Measurements from ENCODE around the gene NUBP2. TPM values are rescaled to one million over a fixed set of nuclear protein-coding genes. Genes with fewer than 3 reads are reported as not detected.
A peak's percentile ranks its signal among the peaks of the same experiment; 100 is the strongest.

NUBP2 gene
- total RNA-seq, 1 donor from 2014 or later = 40.7 TPM

DNA sequence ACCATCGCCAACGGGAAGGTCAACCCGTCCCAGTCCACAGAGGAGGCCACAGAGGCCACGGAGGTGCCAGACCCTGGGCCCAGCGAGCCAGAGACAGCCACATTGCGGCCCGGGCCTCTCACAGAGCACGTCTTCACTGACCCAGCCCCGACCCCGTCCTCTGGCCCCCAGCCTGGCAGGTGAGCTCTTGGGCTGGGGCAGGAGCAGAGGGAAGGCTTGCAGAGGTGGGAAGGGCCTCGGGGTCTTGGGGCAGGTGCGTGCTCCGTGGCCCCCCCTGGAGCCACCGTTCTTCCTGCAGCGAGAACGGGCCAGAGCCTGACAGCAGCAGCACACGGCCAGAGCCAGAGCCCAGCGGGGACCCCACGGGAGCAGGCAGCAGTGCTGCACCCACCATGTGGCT, 16.5 kb upstream of the NUBP2 start:
- no peaks in the 10 kb centered on the region for H3K9me3 ChIP-seq (ENCODE audit: control insufficient read depth in 3 of 3, low read length in 3 of 3)
- no peak overlapping the region for H3K27ac ChIP-seq (ENCODE audit: low read depth, low read length)
- H3K36me3 ChIP-seq (ENCODE audit: control insufficient read depth in 3 of 3, insufficient read depth in 3 of 3, low read length in 3 of 3) = peaks cover 38 to 53% (median 50%) of the 10 kb centered on the region in 3 donors
- no peaks in the 10 kb centered on the region for H3K27me3 ChIP-seq (ENCODE audit: control insufficient read depth in 3 of 3, insufficient read depth in 3 of 3, low read length in 3 of 3)
- H3K9ac ChIP-seq (ENCODE audit: low read depth in 1 of 3, low read length in 3 of 3) = no peak overlapping the region
- no peak overlapping the region for H3K4me3 ChIP-seq (ENCODE audit: low read length in 3 of 3)
- peaks cover 6 to 14% (median 11%) of the 10 kb centered on the region in 3 donors for H3K4me1 ChIP-seq (ENCODE audit: control insufficient read depth in 3 of 3, insufficient read depth in 3 of 3, low read length in 3 of 3)

DNA sequence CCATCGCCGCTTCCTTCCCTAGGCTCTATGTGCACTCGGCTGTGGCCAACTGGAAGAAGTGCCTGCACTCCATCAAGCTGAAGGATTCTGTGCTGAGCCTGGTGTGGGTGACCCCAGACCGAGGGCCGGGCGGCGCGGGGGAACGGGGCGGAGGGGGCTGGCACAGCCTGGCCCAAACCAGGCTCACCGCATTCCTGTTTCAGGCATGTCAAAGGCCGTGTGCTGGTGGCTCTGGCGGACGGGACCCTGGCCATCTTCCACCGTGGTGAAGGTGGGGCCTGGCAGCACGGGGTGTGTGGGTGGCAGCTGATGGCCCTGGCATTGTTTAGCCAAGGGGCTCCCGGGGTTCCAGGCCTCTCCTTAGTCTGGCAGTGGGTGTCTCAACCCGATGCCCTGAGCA, 16.1 kb upstream of the NUBP2 start:
- peaks cover 38 to 53% (median 49%) of the 10 kb centered on the region in 3 donors for H3K36me3 ChIP-seq (ENCODE audit: control insufficient read depth in 3 of 3, insufficient read depth in 3 of 3, low read length in 3 of 3)
- no peak overlapping the region for H3K9ac ChIP-seq (ENCODE audit: low read depth in 1 of 3, low read length in 3 of 3)

DNA sequence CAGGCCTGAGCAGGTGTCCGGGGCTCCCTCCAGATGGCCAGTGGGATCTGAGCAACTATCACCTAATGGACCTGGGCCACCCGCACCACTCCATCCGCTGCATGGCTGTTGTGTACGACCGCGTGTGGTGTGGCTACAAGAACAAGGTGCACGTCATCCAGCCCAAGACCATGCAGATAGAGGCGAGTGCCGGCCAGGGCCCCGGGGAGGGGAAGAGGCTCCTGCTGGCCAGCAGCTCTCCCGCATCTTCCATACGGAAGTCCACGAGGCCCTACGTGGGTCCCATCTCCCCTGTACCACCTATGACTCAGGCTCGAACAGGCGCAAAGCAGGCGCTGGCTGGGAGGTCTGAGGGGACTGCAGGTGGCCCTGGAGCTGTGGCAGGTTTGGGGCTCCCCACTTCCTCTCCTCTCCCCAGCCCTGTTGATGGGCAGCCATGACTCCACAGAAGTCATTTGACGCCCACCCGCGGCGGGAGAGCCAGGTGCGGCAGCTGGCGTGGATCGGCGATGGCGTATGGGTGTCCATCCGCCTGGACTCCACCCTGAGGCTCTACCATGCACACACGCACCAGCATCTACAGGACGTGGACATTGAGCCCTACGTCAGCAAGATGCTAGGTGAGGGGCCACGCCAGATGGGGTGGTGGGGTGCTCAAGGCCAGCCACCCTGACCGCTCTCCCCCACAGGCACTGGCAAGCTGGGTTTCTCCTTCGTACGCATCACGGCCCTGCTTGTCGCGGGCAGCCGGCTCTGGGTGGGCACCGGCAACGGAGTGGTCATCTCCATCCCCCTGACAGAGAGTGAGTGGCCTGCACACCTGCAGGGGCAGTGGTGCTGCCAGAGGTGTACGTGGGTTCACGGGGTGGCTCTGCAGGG, 15.4 kb upstream of the NUBP2 start:
- Histone ChIP-seq H3K27ac (ENCODE audit: low read depth, low read length) (no peak overlapping the region), H3K4me3 (ENCODE audit: low read length in 3 of 3) (no peak overlapping the region), H3K27me3 (ENCODE audit: control insufficient read depth in 3 of 3, insufficient read depth in 3 of 3, low read length in 3 of 3) (no peaks in the 10 kb centered on the region), H3K36me3 (ENCODE audit: control insufficient read depth in 3 of 3, insufficient read depth in 3 of 3, low read length in 3 of 3) (peaks cover 35 to 51% (median 46%) of the 10 kb centered on the region in 3 donors), H3K4me1 (ENCODE audit: control insufficient read depth in 3 of 3, insufficient read depth in 3 of 3, low read length in 3 of 3) (peaks cover 13 to 21% (median 18%) of the 10 kb centered on the region in 3 donors), H3K9ac (ENCODE audit: low read depth in 1 of 3, low read length in 3 of 3) (no peak overlapping the region), H3K9me3 (ENCODE audit: control insufficient read depth in 3 of 3, low read length in 3 of 3) (no peaks in the 10 kb centered on the region)

More for the DNA sequence above, 16.1 kb upstream of the NUBP2 start:
- Histone ChIP-seq H3K27ac (ENCODE audit: low read depth, low read length) (no peak overlapping the region), H3K4me1 (ENCODE audit: control insufficient read depth in 3 of 3, insufficient read depth in 3 of 3, low read length in 3 of 3) (peaks cover 6 to 15% (median 11%) of the 10 kb centered on the region in 3 donors), H3K27me3 (ENCODE audit: control insufficient read depth in 3 of 3, insufficient read depth in 3 of 3, low read length in 3 of 3) (no peaks in the 10 kb centered on the region), H3K9me3 (ENCODE audit: control insufficient read depth in 3 of 3, low read length in 3 of 3) (no peaks in the 10 kb centered on the region), H3K4me3 (ENCODE audit: low read length in 3 of 3) (no peak overlapping the region)

DNA sequence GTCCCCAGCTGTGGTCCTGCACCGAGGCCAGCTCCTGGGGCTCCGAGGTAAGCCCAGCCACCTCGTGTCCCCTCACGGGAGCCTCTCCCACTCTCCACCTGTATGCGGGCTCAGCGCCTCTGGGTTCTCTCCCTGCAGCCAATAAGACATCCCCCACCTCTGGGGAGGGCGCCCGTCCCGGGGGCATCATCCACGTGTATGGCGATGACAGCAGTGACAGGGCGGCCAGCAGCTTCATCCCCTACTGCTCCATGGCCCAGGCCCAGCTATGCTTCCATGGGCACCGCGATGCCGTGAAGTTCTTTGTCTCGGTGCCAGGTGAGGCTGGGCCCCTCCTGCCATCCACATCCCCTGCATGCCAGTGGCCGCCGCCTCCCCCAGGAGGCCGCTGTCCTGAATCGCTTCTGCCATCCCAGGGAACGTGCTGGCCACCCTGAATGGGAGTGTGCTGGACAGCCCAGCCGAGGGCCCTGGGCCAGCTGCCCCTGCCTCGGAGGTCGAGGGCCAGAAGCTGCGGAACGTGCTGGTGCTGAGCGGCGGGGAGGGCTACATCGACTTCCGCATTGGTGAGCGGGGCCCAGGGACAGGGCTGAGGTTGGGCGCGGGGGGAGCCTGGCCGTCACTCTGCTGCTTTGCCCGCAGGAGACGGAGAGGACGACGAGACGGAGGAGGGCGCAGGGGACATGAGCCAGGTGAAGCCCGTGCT, 14.5 kb upstream of the NUBP2 start:
- Histone ChIP-seq H3K27ac (ENCODE audit: low read depth, low read length) (no peak overlapping the region), H3K36me3 (ENCODE audit: control insufficient read depth in 3 of 3, insufficient read depth in 3 of 3, low read length in 3 of 3) (peaks cover 31 to 43% (median 40%) of the 10 kb centered on the region in 3 donors), H3K9me3 (ENCODE audit: control insufficient read depth in 3 of 3, low read length in 3 of 3) (no peaks in the 10 kb centered on the region), H3K4me3 (ENCODE audit: low read length in 3 of 3) (no peak overlapping the region), H3K27me3 (ENCODE audit: control insufficient read depth in 3 of 3, insufficient read depth in 3 of 3, low read length in 3 of 3) (no peaks in the 10 kb centered on the region), H3K4me1 (ENCODE audit: control insufficient read depth in 3 of 3, insufficient read depth in 3 of 3, low read length in 3 of 3) (peaks cover 13 to 24% (median 20%) of the 10 kb centered on the region in 3 donors), H3K9ac (ENCODE audit: low read depth in 1 of 3, low read length in 3 of 3) (no peak overlapping the region)

DNA sequence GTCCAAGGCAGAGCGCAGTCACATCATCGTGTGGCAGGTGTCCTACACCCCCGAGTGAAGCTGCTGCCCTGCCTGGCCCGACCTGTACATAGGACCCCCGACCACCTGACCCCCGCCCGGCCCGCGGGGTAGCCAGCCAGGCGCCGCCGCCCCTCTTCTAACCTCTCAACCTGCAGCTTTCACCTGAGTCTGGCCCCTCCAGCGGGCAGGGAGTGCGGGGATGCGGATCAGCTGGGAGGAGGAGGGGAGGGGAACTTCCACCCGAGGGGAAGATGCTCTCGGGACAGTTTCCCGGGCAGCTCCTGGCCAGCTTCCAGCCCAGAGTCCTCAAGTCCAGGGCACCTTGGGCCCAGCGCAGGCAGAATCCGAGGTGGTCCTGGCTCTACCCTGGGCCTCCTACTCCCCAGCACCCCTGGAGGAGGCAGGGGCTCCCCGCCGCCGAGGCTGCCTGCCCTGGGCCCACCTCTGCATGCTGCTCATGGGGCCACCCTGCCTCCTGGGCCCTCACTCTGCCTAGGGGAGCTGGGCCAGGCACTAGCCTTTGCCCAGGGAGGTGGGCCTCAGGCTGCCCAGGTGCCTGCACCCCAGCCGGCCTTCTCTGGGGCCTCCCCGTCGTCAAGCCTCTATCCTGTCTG, 13.9 kb upstream of the NUBP2 start:
- Histone ChIP-seq H3K9me3 (ENCODE audit: control insufficient read depth in 3 of 3, low read length in 3 of 3) (no peaks in the 10 kb centered on the region), H3K4me3 (ENCODE audit: low read length in 3 of 3) (no peak overlapping the region), H3K36me3 (ENCODE audit: control insufficient read depth in 3 of 3, insufficient read depth in 3 of 3, low read length in 3 of 3) (peaks cover 30 to 42% (median 40%) of the 10 kb centered on the region in 3 donors), H3K27me3 (ENCODE audit: control insufficient read depth in 3 of 3, insufficient read depth in 3 of 3, low read length in 3 of 3) (no peaks in the 10 kb centered on the region), H3K27ac (ENCODE audit: low read depth, low read length) (no peak overlapping the region), H3K4me1 (ENCODE audit: control insufficient read depth in 3 of 3, insufficient read depth in 3 of 3, low read length in 3 of 3) (peaks cover 18 to 30% (median 24%) of the 10 kb centered on the region in 3 donors), H3K9ac (ENCODE audit: low read depth in 1 of 3, low read length in 3 of 3) (no peak overlapping the region)

DNA sequence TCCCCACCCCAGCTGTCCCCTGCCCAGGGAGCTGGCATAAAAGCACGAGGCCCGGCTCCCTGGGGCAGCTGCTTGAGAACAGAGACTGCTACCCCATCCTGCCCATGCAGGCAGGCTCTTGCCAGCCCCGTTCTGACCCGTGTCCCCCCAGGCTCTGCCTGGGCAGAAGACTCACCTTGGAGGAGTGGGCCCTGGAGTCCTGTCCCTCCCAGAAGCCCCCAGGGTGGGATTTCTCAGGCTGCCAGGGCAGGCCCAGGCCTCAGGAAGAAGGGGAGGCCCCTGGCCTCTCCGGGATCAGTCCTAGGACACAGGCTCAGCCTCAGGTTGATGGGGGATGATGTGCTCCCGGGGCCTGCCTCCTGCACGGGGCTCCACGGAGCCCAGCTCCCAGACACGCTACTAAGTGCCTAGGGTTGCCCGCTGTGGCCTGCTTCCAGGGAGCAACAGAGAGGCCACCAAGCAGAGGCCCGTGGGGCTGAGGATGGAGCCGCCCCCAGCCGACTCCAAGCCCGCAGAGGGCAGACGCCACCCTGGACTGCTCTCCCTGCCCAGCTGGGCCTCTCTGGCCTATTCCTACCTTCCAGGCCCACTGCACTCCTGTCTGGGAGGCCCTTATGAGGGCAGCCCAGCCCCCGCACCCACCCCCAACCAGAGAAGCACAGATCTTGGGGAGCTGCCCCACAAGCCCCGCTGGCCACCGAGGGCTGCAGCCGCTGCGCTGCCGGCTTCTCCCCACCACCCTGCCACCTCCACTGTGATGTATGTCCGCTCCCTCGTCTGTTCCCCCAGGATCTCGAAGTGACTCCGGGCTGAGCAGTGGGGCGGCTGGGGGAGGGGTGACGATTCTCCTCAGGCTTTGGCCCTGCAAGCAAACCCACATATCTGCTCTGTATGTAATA, 13.1 kb upstream of the NUBP2 start:
- H3K4me3 ChIP-seq (ENCODE audit: low read length in 3 of 3) = peak overlapping the region in 2 of 3 donors; percentile 6 to 90
- H3K27ac ChIP-seq (ENCODE audit: low read depth, low read length) = no peak overlapping the region
- H3K4me1 ChIP-seq (ENCODE audit: control insufficient read depth in 3 of 3, insufficient read depth in 3 of 3, low read length in 3 of 3) = peaks cover 26 to 38% (median 32%) of the 10 kb centered on the region in 3 donors

DNA sequence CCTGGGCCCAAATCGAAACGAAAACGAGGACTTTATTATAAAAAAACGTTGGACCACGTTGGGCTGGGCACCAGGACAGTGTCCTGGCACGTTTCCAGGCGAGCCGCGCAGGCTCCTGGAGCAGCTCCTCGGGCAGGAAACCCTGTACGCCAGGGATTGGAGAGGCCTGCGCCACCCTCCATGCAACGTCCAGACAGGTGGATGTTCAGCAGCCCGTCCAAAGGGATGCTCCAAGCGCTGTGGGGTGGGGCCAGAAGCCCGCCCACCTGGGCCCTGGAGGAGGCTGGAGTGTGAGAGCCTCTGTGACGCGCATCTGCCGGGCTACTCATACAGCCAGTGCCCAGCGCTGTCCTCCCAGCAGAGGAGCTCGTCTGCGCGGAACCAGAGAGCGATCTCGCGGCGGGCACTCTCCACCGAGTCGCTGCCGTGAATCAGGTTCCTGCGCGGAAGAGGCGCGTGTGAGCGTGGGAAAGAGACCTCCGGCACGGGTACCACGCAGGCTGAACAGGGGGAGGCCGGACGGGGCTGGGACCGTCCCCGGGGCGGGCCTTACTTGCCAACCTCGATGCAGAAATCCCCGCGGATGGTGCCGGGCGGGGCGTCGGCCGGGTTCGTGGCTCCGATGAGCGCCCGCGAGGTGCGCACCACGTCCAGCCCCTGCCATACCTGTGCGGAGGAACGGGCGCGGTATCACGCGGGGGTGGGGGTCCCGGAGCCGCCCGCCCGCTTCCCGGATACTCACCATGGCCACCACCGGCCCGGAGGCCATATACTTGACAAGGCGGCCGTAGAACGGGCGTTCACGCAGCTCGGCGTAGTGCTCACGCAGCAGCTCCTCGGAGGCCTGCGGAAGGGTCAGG, 12.2 kb upstream of the NUBP2 start:
- Histone ChIP-seq H3K27ac (ENCODE audit: low read depth, low read length) (peak overlapping the region; percentile 30), H3K27me3 (ENCODE audit: control insufficient read depth in 3 of 3, insufficient read depth in 3 of 3, low read length in 3 of 3) (no peaks in the 10 kb centered on the region), H3K9me3 (ENCODE audit: control insufficient read depth in 3 of 3, low read length in 3 of 3) (no peaks in the 10 kb centered on the region), H3K9ac (ENCODE audit: low read depth in 1 of 3, low read length in 3 of 3) (peak overlapping the region; percentile 70 to 95 (median 70)), H3K36me3 (ENCODE audit: control insufficient read depth in 3 of 3, insufficient read depth in 3 of 3, low read length in 3 of 3) (peaks cover 27 to 34% (median 32%) of the 10 kb centered on the region in 3 donors), H3K4me3 (ENCODE audit: low read length in 3 of 3) (peak overlapping the region; percentile 66 to 90 (median 90)), H3K4me1 (ENCODE audit: control insufficient read depth in 3 of 3, insufficient read depth in 3 of 3, low read length in 3 of 3) (peaks cover 29 to 47% (median 37%) of the 10 kb centered on the region in 3 donors)

More for the DNA sequence above, 13.1 kb upstream of the NUBP2 start:
- Histone ChIP-seq H3K36me3 (ENCODE audit: control insufficient read depth in 3 of 3, insufficient read depth in 3 of 3, low read length in 3 of 3) (peaks cover 29 to 34% (median 34%) of the 10 kb centered on the region in 3 donors), H3K9ac (ENCODE audit: low read depth in 1 of 3, low read length in 3 of 3) (peak overlapping the region in 2 of 3 donors; percentile 70 to 95), H3K9me3 (ENCODE audit: control insufficient read depth in 3 of 3, low read length in 3 of 3) (no peaks in the 10 kb centered on the region), H3K27me3 (ENCODE audit: control insufficient read depth in 3 of 3, insufficient read depth in 3 of 3, low read length in 3 of 3) (no peaks in the 10 kb centered on the region)

DNA sequence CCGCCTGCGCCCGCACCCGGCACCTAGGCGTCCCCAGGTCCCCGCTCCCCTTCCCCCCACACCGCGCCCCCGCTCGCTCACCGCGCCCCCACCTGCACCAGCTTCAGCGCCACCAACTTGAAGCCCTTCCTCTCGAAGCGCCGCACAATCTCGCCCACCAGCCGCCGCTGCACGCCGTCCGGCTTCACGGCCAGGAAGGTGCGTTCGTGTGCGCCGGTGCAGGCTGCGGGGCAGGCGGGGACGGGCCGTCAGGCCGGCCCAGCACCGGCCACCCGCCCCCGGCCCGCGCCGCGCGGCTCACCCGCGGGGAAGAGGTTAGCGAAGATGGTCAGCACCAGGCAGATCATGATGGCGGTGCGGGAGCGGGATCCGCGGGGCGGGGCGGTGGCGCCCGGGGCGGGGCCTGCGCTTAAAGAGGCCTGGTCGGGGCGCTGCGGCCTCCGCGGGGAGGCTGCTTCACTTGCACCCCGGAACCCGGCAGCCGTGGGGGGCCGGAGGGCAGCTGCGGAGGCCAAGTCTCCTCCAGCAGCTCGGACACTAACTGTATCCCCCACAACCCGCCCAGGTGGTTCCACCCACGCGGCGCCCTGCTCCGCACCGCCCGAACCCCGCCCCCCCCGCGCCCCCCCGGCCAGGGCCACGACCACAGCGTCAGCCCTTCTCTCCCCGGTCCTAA, 11.4 kb upstream of the NUBP2 start, which contains the start of gene NME3:
Gene NME3, minus strand, starts transcription at position 356 of the 676 bp plus-strand sequence. Its CDS starts 9 bp downstream, at position 347.
- no peaks in the 10 kb centered on the region for H3K9me3 ChIP-seq (ENCODE audit: control insufficient read depth in 3 of 3, low read length in 3 of 3)
- H3K27me3 ChIP-seq (ENCODE audit: control insufficient read depth in 3 of 3, insufficient read depth in 3 of 3, low read length in 3 of 3) = no peaks in the 10 kb centered on the region
- peak within 1 kb of the TSS; percentile 74 to 95 (median 83) for H3K9ac ChIP-seq (ENCODE audit: low read depth in 1 of 3, low read length in 3 of 3)
- H3K27ac ChIP-seq (ENCODE audit: low read depth, low read length) = peak within 1 kb of the TSS; percentile 30
- H3K4me3 ChIP-seq (ENCODE audit: low read length in 3 of 3) = peak within 1 kb of the TSS; percentile 67 to 90 (median 90)
- H3K4me1 ChIP-seq (ENCODE audit: control insufficient read depth in 3 of 3, insufficient read depth in 3 of 3, low read length in 3 of 3) = peaks cover 29 to 49% (median 37%) of the 10 kb centered on the region in 3 donors
- H3K36me3 ChIP-seq (ENCODE audit: control insufficient read depth in 3 of 3, insufficient read depth in 3 of 3, low read length in 3 of 3) = peaks cover 25 to 35% (median 30%) of the 10 kb centered on the region in 3 donors
